Measurements from ENCODE around the gene RGS16. TPM values are rescaled to one million over a fixed set of nuclear protein-coding genes. Genes with fewer than 3 reads are reported as not detected.

RGS16 gene
- total and polyA plus RNA-seq, 7 donors = 0.72 to 22.5 (median 1.8) TPM

GRCh38 chr1:182560392-182560984, 43.7 kb downstream of the RGS16 start:
- Histone ChIP-seq H3K9me3 (no peaks in the 10 kb centered on the region), H3K4me1 (no peaks in the 10 kb centered on the region), H3K4me3 (no peak overlapping the region), H3K36me3 (ENCODE audit: insufficient read depth in 1 of 2, low read depth in 1 of 2) (no peaks in the 10 kb centered on the region), H3K27me3 (ENCODE audit: insufficient read depth in 3 of 3, low read length in 2 of 3) (no peaks in the 10 kb centered on the region), H3K27ac (no peak overlapping the region)
- DNase-seq = no peak
- WGBS, 3 donors = 65 to 73% (median 66%) methylated on average over 7 of the region's 7 CpGs
- no peak for TF ChIP-seq CTCF (IDR thresholded peaks at IDR 0.05)
- no peak for ATAC-seq
- intact Hi-C loops (cut with DNase I) = no loop called here

GRCh38 chr1:182556279-182556678, 47.9 kb downstream of the RGS16 start:
- peak in 3 of 4 donors; percentile 10 to 67 (median 57) for ATAC-seq
- no peak for TF ChIP-seq CTCF (IDR thresholded peaks at IDR 0.05)
- no peaks in the 10 kb centered on the region for H3K27me3 ChIP-seq (ENCODE audit: insufficient read depth in 3 of 3, low read length in 2 of 3)
- no peak overlapping the region for H3K27ac ChIP-seq
- intact Hi-C loops (cut with DNase I) = no loop called here
- no peaks in the 10 kb centered on the region for H3K36me3 ChIP-seq (ENCODE audit: insufficient read depth in 1 of 2, low read depth in 1 of 2)
- DNase-seq = no peak
- H3K9me3 ChIP-seq = peaks cover 5% of the 10 kb centered on the region
- H3K4me1 ChIP-seq = no peaks in the 10 kb centered on the region
- no peak overlapping the region for H3K4me3 ChIP-seq

- 32 to 44% (median 41%) methylated on average over 1 of the region's 1 CpG for WGBS, 3 donors
- TF ChIP-seq CTCF (IDR thresholded peaks at IDR 0.05) = no peak
- no peaks in the 10 kb centered on the region for H3K4me1 ChIP-seq
- H3K27me3 ChIP-seq (ENCODE audit: insufficient read depth in 3 of 3, low read length in 2 of 3) = no peaks in the 10 kb centered on the region
- no peaks in the 10 kb centered on the region for H3K36me3 ChIP-seq (ENCODE audit: insufficient read depth in 1 of 2, low read depth in 1 of 2)
- intact Hi-C loops (cut with DNase I) = no loop called here
- peaks cover 5% of the 10 kb centered on the region for H3K9me3 ChIP-seq
- DNase-seq (no peak), ATAC-seq (no peak)
- no peak overlapping the region for H3K4me3 ChIP-seq
- no peak overlapping the region for H3K27ac ChIP-seq
Measured at GRCh38 chr1:182555493-182555892, 48.7 kb downstream of the RGS16 start.

GRCh38 chr1:182552527-182552926, 51.7 kb downstream of the RGS16 start:
- Histone ChIP-seq H3K27me3 (ENCODE audit: insufficient read depth in 3 of 3, low read length in 2 of 3) (no peaks in the 10 kb centered on the region), H3K4me3 (no peak overlapping the region), H3K36me3 (ENCODE audit: insufficient read depth in 1 of 2, low read depth in 1 of 2) (no peaks in the 10 kb centered on the region), H3K27ac (no peak overlapping the region), H3K4me1 (no peaks in the 10 kb centered on the region), H3K9me3 (peaks cover 5% of the 10 kb centered on the region)
- TF ChIP-seq CTCF (IDR thresholded peaks at IDR 0.05) = no peak
- intact Hi-C loops (cut with DNase I) = no loop called here
- 66 to 82% (median 67%) methylated on average over 2 of the region's 2 CpGs for WGBS, 3 donors
- DNase-seq (no peak), ATAC-seq (no peak)

GRCh38 chr1:182549811-182550210, 54.4 kb downstream of the RGS16 start:
- no peak for TF ChIP-seq CTCF (IDR thresholded peaks at IDR 0.05)
- ATAC-seq (no peak), DNase-seq (no peak)
- peaks cover 5% of the 10 kb centered on the region for H3K9me3 ChIP-seq
- no peaks in the 10 kb centered on the region for H3K36me3 ChIP-seq (ENCODE audit: insufficient read depth in 1 of 2, low read depth in 1 of 2)
- WGBS, 3 donors = 51 to 67% (median 56%) methylated on average over 1 of the region's 1 CpG
- no peaks in the 10 kb centered on the region for H3K27me3 ChIP-seq (ENCODE audit: insufficient read depth in 3 of 3, low read length in 2 of 3)
- no peak overlapping the region for H3K4me3 ChIP-seq
- no peaks in the 10 kb centered on the region for H3K4me1 ChIP-seq
- intact Hi-C loops (cut with DNase I) = no loop called here
- H3K27ac ChIP-seq = no peak overlapping the region
